ENCODE data around the gene TPRG1L. TPM values are rescaled to one million over a fixed set of nuclear protein-coding genes. Genes with fewer than 3 reads are reported as not detected.

Gene TPRG1L
- total and polyA plus RNA-seq, 10 of the 15 experiments (the other 5 are each of a cell fraction or from before 2014, with no cell fraction given): 1.5 to 16.5 (median 8.0) TPM

DNA sequence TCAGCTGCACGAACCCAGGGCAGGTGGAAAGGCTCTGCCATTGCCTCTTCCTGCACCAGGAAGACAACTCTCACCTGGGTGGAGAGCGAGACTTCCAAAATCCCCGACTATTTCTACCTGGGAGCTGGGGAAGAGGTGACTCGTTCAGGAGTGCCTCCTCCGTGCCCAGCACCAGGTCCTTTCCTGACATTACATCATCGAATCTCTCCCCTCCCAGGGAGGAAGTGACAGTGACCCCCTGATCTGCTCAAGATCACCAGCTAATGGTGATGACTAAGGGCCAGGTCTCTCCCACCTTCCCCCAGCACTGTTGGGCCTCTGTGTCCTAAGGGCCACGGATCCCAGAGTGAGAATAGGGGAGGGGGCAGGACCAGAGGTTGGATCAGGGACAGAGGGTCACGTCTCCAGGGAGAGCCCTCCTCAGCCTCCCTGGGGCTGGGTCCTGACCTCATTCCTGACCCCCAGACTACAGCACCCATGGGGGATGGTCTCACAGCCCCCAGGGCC is 20.3 kb upstream of the TPRG1L start (continued):
- TF ChIP-seq, protein P1, sequence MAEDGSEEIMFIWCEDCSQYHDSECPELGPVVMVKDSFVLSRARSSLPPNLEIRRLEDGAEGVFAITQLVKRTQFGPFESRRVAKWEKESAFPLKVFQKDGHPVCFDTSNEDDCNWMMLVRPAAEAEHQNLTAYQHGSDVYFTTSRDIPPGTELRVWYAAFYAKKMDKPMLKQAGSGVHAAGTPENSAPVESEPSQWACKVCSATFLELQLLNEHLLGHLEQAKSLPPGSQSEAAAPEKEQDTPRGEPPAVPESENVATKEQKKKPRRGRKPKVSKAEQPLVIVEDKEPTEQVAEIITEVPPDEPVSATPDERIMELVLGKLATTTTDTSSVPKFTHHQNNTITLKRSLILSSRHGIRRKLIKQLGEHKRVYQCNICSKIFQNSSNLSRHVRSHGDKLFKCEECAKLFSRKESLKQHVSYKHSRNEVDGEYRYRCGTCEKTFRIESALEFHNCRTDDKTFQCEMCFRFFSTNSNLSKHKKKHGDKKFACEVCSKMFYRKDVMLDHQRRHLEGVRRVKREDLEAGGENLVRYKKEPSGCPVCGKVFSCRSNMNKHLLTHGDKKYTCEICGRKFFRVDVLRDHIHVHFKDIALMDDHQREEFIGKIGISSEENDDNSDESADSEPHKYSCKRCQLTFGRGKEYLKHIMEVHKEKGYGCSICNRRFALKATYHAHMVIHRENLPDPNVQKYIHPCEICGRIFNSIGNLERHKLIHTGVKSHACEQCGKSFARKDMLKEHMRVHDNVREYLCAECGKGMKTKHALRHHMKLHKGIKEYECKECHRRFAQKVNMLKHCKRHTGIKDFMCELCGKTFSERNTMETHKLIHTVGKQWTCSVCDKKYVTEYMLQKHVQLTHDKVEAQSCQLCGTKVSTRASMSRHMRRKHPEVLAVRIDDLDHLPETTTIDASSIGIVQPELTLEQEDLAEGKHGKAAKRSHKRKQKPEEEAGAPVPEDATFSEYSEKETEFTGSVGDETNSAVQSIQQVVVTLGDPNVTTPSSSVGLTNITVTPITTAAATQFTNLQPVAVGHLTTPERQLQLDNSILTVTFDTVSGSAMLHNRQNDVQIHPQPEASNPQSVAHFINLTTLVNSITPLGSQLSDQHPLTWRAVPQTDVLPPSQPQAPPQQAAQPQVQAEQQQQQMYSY (CRISPR knock-in tag; IDR thresholded peaks at IDR 0.05): no peak
- TF ChIP-seq KAT2A (conservative IDR thresholded peaks at IDR 0.05; ENCODE audit: control insufficient read depth, low read depth, low read length) (no peak), RELA (IDR thresholded peaks at IDR 0.05; ENCODE audit: borderline replicate concordance, partially characterized antibody) (no peak)
- TF ChIP-seq, protein P2, sequence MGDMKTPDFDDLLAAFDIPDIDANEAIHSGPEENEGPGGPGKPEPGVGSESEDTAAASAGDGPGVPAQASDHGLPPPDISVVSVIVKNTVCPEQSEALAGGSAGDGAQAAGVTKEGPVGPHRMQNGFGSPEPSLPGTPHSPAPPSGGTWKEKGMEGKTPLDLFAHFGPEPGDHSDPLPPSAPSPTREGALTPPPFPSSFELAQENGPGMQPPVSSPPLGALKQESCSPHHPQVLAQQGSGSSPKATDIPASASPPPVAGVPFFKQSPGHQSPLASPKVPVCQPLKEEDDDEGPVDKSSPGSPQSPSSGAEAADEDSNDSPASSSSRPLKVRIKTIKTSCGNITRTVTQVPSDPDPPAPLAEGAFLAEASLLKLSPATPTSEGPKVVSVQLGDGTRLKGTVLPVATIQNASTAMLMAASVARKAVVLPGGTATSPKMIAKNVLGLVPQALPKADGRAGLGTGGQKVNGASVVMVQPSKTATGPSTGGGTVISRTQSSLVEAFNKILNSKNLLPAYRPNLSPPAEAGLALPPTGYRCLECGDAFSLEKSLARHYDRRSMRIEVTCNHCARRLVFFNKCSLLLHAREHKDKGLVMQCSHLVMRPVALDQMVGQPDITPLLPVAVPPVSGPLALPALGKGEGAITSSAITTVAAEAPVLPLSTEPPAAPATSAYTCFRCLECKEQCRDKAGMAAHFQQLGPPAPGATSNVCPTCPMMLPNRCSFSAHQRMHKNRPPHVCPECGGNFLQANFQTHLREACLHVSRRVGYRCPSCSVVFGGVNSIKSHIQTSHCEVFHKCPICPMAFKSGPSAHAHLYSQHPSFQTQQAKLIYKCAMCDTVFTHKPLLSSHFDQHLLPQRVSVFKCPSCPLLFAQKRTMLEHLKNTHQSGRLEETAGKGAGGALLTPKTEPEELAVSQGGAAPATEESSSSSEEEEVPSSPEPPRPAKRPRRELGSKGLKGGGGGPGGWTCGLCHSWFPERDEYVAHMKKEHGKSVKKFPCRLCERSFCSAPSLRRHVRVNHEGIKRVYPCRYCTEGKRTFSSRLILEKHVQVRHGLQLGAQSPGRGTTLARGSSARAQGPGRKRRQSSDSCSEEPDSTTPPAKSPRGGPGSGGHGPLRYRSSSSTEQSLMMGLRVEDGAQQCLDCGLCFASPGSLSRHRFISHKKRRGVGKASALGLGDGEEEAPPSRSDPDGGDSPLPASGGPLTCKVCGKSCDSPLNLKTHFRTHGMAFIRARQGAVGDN (IDR thresholded peaks at IDR 0.05): no peak

All from GM12878 (cell line).